22Rv1 (cell line): Measurements from ENCODE around the gene C10orf71.

Experiments used
- ZFX ChIP-seq: fragments of 450-650 bp; IDR thresholded peaks from 2 replicates; pipeline ENCODE4 v1.6.1; 2017; ENCODE audit warnings: antibody characterized with exemption, borderline replicate concordance
- TF ChIP-seq, protein P1 (sequence below): fragments of 450-650 bp; IDR thresholded peaks from 2 replicates; pipeline ENCODE4 v1.5.1; 2017; ENCODE audit warnings: mild to moderate bottlenecking

DNA sequence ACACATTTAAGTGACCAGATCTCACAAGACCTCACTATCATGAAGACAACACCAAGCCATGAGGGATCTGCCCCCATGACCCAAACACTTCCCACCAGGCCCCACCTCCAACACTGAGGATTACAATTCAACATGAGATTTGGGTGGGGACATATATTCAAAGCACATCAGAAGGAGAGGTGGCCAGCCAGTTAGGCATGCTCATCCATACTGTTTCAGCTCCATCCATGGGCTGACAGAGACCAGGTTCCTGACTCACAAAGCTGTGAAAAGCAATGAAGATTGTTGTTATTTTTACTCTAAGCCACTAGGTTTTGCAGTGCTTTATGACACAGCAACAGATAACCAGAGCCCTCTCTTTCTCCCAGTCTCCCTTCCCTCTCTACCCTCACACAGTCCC is 36.0 kb downstream of the C10orf71 start:
- TF ChIP-seq, protein P1, sequence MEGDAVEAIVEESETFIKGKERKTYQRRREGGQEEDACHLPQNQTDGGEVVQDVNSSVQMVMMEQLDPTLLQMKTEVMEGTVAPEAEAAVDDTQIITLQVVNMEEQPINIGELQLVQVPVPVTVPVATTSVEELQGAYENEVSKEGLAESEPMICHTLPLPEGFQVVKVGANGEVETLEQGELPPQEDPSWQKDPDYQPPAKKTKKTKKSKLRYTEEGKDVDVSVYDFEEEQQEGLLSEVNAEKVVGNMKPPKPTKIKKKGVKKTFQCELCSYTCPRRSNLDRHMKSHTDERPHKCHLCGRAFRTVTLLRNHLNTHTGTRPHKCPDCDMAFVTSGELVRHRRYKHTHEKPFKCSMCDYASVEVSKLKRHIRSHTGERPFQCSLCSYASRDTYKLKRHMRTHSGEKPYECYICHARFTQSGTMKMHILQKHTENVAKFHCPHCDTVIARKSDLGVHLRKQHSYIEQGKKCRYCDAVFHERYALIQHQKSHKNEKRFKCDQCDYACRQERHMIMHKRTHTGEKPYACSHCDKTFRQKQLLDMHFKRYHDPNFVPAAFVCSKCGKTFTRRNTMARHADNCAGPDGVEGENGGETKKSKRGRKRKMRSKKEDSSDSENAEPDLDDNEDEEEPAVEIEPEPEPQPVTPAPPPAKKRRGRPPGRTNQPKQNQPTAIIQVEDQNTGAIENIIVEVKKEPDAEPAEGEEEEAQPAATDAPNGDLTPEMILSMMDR: no peak
- no peak for TF ChIP-seq ZFX
